Measurements from ENCODE around the gene SPAG7. TPM values are rescaled to one million over a fixed set of nuclear protein-coding genes. Genes with fewer than 3 reads are reported as not detected.

SPAG7 gene
- total RNA-seq, 1 experiment from 2014 or later: 49.9 TPM

DNA sequence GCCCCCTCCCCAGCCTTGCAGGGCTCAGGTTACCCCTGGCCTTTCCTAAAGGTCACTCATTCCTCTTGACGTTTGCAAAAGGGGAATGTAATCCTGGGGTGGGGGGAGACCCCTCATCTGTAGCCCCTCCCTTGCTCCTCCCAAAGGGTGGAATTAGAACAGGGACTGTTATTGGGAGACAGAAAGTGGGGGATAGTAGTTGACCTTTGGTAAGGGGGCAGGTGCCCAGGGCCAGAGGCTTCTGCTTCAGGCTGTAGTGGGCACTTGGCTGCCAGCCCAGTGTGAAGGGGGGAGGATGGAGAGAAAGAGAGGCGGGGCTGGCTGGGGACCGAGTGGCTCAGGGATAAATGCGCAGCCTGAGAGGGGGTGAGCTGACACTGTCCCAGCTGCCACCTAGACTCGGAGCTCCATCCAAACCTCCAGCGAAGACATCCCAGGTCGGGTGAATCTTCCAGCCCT, 16.8 kb downstream of the SPAG7 start, which contains the start of gene ENO3:
ENO3 (plus strand) TSS at position 374 of the 459 bp plus-strand sequence. CDS start 711 bp downstream, outside the sequence.
- DNase-seq (ENCODE audit: low read depth, low spot score) (no peak), ATAC-seq (no peak)
- H3K79me2 ChIP-seq (ENCODE audit: insufficient read depth, low read length): peaks cover 38% of the 10 kb centered on the region
- ChIA-PET CTCF (no interaction called here), POLR2A (interaction anchor here (1.7 to 3.0 kb wide), 2 partner anchors 11 to 16 kb away, joined by 8 to 22 read pairs; partner anchors contain the start of genes RNF167, SLC25A11 and SPAG7), RAD21 (ENCODE audit: low non-redundant PET in 1 of 2, low total read pairs in 2 of 2, uncharacterized antibody in 2 of 2, unreplicated experiment in 2 of 2) (no interaction called here)
- H3K36me3 ChIP-seq (ENCODE audit: control insufficient read depth in 1 of 2, insufficient read depth in 2 of 2, low read length in 2 of 2): peaks cover 4 to 15% of the 10 kb centered on the region in 2 experiments; a peak in 2 of 4 replicates
- H3K4me3 ChIP-seq (replicated peaks in 1 of 2; ENCODE audit: low read depth in 1 of 2, low read length in 2 of 2): peak within 1 kb of the TSS; percentile 96 to 97
- H3K9ac ChIP-seq (ENCODE audit: low read length): peak within 1 kb of the TSS; percentile 97
- H3K4me1 ChIP-seq (ENCODE audit: control insufficient read depth in 1 of 2, insufficient read depth in 2 of 2, low read length in 2 of 2): peaks cover 23 to 57% of the 10 kb centered on the region in 2 experiments
- no peak for TF ChIP-seq EGR1 (IDR thresholded peaks at IDR 0.05; ENCODE audit: low read depth)
- no peak for TF ChIP-seq POLR2AphosphoS5 (IDR thresholded peaks at IDR 0.05; ENCODE audit: low read depth, low read length)
- TF ChIP-seq, protein P1, sequence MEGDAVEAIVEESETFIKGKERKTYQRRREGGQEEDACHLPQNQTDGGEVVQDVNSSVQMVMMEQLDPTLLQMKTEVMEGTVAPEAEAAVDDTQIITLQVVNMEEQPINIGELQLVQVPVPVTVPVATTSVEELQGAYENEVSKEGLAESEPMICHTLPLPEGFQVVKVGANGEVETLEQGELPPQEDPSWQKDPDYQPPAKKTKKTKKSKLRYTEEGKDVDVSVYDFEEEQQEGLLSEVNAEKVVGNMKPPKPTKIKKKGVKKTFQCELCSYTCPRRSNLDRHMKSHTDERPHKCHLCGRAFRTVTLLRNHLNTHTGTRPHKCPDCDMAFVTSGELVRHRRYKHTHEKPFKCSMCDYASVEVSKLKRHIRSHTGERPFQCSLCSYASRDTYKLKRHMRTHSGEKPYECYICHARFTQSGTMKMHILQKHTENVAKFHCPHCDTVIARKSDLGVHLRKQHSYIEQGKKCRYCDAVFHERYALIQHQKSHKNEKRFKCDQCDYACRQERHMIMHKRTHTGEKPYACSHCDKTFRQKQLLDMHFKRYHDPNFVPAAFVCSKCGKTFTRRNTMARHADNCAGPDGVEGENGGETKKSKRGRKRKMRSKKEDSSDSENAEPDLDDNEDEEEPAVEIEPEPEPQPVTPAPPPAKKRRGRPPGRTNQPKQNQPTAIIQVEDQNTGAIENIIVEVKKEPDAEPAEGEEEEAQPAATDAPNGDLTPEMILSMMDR (IDR thresholded peaks at IDR 0.05 in 2 of 3, conservative IDR thresholded peaks at IDR 0.05 in 1 of 3; ENCODE audit: borderline replicate concordance in 1 of 3, insufficient read depth in 1 of 3, low read depth in 2 of 3, low read length in 2 of 3): no peak
- no peak for TF ChIP-seq SIN3A (IDR thresholded peaks at IDR 0.05; ENCODE audit: low read depth)
- no peak for TF ChIP-seq YY1 (IDR thresholded peaks at IDR 0.05; ENCODE audit: extremely low read depth, insufficient replicate concordance, low read depth, low read length)
- TF ChIP-seq SP1 (IDR thresholded peaks at IDR 0.05; ENCODE audit: low read depth): no peak
- no peak for TF ChIP-seq SRF (IDR thresholded peaks at IDR 0.05; ENCODE audit: low read depth)
- TF ChIP-seq, protein P2, sequence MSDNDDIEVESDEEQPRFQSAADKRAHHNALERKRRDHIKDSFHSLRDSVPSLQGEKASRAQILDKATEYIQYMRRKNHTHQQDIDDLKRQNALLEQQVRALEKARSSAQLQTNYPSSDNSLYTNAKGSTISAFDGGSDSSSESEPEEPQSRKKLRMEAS (IDR thresholded peaks at IDR 0.05): no peak
- TF ChIP-seq POLR2A (IDR thresholded peaks at IDR 0.05; ENCODE audit: borderline replicate concordance, extremely low read depth, insufficient read depth, insufficient read length): no peak
- TF ChIP-seq CEBPB (IDR thresholded peaks at IDR 0.05; ENCODE audit: low read depth): no peak
- TF ChIP-seq JUND (IDR thresholded peaks at IDR 0.05): no peak
- TF ChIP-seq, protein P3, sequence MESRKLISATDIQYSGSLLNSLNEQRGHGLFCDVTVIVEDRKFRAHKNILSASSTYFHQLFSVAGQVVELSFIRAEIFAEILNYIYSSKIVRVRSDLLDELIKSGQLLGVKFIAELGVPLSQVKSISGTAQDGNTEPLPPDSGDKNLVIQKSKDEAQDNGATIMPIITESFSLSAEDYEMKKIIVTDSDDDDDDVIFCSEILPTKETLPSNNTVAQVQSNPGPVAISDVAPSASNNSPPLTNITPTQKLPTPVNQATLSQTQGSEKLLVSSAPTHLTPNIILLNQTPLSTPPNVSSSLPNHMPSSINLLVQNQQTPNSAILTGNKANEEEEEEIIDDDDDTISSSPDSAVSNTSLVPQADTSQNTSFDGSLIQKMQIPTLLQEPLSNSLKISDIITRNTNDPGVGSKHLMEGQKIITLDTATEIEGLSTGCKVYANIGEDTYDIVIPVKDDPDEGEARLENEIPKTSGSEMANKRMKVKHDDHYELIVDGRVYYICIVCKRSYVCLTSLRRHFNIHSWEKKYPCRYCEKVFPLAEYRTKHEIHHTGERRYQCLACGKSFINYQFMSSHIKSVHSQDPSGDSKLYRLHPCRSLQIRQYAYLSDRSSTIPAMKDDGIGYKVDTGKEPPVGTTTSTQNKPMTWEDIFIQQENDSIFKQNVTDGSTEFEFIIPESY (IDR thresholded peaks at IDR 0.05; ENCODE audit: extremely low read depth, insufficient replicate concordance, low read length): no peak
- no peak for TF ChIP-seq ZNF274 (IDR thresholded peaks at IDR 0.05; ENCODE audit: low read depth, low read length)
- H4K20me1 ChIP-seq (ENCODE audit: insufficient read depth): peaks cover 12% of the 10 kb centered on the region; the same call in 1 of the 2 replicates
- H3K4me2 ChIP-seq (ENCODE audit: low read length): peak within 1 kb of the TSS; percentile 100
- H3K9me3 ChIP-seq (ENCODE audit: control insufficient read depth in 1 of 2, insufficient read depth in 1 of 2, low read depth in 1 of 2, low read length in 2 of 2): no peaks in the 10 kb centered on the region
- intact Hi-C loops (cut with micrococcal nuclease): loop anchor here (1.0 kb wide), 1 partner anchor 17 kb away; the partner anchor contains the start of gene SPAG7
- H2AFZ ChIP-seq (ENCODE audit: low read depth, low read length, poor library complexity, severe bottlenecking): no peak within 1 kb of the TSS
- H3K27ac ChIP-seq (ENCODE audit: low read depth, low read length): peak within 1 kb of the TSS; percentile 99
- H3K27me3 ChIP-seq (ENCODE audit: insufficient read depth, low read length): no peaks in the 10 kb centered on the region
- H3K9me2 ChIP-seq (ENCODE audit: insufficient read depth): no peaks in the 10 kb centered on the region
- no TSS peak for BruUV-seq (replicated peaks)

Data from HCT116 (cell line).